HG03025 (cell line): Measurements from ENCODE around the gene UMODL1.

ENCODE experiments used
- ATAC-seq: cut with Tn5 transposase; IDR thresholded peaks from one replicate; pipeline ENCODE4 v1.9.1; 2021; ENCODE audit warnings: mild to moderate bottlenecking, moderate library complexity; ENCODE audit not compliant: unreplicated experiment, low FRiP score

The UMODL1 gene

GRCh38 chr21:42125571-42126544 lies 54.7 kb downstream of the UMODL1 start:
- ATAC-seq: no peak

GRCh38 chr21:42127164-42128150 lies 56.3 kb downstream of the UMODL1 start:
- ATAC-seq: no peak

GRCh38 chr21:42129300-42130266 lies 58.5 kb downstream of the UMODL1 start:
- ATAC-seq: no peak

DNA sequence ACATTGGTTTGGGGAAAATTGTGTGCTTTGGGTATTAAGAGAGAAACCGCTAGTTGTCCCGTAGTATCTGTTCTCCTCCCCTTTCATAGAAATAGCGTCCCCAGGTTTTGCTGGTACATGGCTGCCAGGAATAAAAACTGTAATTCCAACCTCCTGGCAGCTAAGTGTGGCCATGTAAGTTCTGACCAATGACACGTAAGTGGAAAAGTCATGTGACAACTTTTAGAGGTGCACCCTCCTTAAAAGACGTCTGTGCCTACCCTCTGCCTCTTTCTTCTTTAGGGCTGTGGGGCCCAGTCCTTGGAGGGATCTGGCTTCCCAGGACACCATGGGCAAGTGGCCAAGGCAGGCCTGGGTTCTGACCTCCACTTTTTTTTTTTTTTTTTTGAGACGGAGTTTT lies 59.3 kb downstream of the UMODL1 start:
- no peak for ATAC-seq

DNA sequence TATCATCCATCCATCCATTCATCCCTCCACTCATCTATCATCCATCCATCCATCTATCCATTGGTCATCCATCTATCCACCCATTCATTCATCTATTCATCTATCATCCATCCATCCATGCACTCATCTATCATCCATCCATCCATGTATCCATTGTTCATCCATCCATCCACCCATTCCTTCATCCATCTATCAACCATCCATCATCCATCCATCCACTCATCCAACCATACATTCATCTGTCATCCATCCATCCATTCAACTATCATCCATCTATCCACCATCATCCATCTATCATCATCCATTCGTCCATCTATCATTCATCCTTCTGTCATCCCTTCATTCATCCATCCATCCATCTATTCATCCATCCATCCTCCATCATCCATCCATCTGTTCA lies 61.1 kb downstream of the UMODL1 start:
- ATAC-seq: no peak

GRCh38 chr21:42133131-42133530 lies 62.0 kb downstream of the UMODL1 start:
- ATAC-seq: no peak

- no peak for ATAC-seq
These were observed 64.4 kb downstream of the UMODL1 start for GRCh38 chr21:42135386-42136052.

GRCh38 chr21:42137191-42137904 lies 66.2 kb downstream of the UMODL1 start:
- ATAC-seq: no peak

- no peak for ATAC-seq
These were observed 69.2 kb downstream of the UMODL1 start for GRCh38 chr21:42140196-42140934.

DNA sequence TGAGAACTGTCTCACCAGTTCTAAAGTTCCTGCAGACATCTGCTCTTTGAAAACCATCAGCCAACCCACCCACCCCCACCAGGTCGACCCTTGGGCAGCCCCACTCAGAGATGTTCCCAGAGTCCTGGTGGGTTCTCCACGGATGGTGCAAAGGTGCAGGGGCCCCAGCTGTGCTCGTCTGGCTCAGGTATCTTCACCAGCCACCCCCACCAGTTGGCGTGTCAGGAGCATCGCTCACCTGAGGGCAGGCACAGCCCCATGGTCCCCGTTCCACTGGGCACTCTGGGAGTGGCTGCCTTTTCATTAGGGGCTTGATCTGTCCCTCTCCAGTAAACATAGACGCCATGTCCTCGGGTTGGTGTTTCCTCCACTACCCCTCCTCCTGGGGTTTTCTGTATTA lies 70.5 kb downstream of the UMODL1 start:
- no peak for ATAC-seq

- ATAC-seq: no peak
These were observed 71.0 kb downstream of the UMODL1 start for GRCh38 chr21:42142141-42142540.

- no peak for ATAC-seq
These were observed 71.5 kb downstream of the UMODL1 start for GRCh38 chr21:42142627-42143026.

GRCh38 chr21:42143111-42143510 lies 72.0 kb downstream of the UMODL1 start:
- no peak for ATAC-seq

DNA sequence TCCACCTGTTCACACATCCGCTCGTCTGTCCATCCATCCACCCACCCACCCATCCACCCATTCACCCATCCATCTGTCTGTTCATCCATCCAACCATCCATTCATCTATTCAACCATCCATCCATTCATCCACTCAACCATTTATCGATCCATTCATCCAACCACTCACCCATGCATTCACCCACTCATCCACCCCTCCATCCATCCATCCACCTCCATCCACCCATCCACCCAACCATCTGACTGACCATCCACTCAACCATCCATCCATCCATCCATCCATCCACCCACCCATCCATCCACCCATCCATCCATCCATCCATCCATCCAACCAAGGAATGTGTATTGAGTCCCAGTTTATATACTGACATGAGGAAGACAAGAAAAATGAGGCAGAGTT lies 73.1 kb downstream of the UMODL1 start:
- no peak for ATAC-seq

GRCh38 chr21:42144679-42145568 lies 73.8 kb downstream of the UMODL1 start:
- ATAC-seq: no peak

DNA sequence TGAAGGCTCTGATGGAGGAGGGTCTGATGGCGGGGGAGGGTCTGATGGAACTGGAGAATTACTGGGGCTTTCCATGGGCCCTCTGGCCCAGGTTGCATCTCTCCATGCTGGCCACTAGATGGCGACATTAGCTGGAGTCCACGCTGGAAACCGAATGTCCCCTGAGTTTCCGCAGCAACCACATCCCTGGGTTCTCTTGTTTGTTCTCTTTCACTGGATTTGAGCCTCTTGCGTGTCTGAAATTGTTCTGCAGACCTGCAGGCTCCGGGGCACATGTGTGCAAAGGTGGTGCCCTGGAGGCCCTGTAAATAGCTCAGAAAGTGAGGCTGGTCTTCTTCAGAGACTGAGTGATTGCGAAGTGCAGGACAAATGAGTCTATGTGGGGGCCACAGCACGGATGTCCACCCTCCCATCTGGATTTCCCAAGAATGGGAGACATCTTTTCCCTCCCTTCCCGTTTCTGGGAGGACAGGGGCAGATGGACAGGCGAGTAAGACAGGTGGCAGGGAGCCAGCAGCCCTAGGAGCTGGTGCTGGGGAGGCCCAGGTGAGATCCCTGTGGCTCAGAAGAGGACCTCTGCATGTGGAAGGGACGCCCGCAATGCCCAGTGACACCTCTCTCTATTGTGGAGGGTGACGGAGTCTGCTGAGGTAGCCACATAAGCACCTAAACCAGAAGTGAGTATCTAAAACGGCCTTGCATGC lies 74.6 kb downstream of the UMODL1 start:
- no peak for ATAC-seq
